KOPT-K1 (cell line): ENCODE data around the gene BAIAP2.

Source experiments
- H3K27ac ChIP-seq: fragments of 200-600 bp; sonication (generic); 2 replicates; pipeline ENCODE4 v1.5.1; 2016; ENCODE audit warnings: antibody characterized with exemption, mild to moderate bottlenecking, low read depth, low read length; ENCODE audit not compliant: poor library complexity, severe bottlenecking
- H3K36me3 ChIP-seq: fragments of 200-600 bp; sonication (generic); 2 replicates; pipeline ENCODE4 v1.5.1; 2017; ENCODE audit warnings: antibody characterized with exemption, mild to moderate bottlenecking, low read length, moderate library complexity; ENCODE audit not compliant: insufficient read depth
- H3K9me3 ChIP-seq: fragments of 200-600 bp; sonication (generic); 2 replicates; pipeline ENCODE4 v1.5.1; 2017; ENCODE audit warnings: antibody characterized with exemption, low read length, mild to moderate bottlenecking; ENCODE audit not compliant: insufficient read depth, poor library complexity, severe bottlenecking

The BAIAP2 gene

GRCh38 chr17:81084680-81085419 lies 49.9 kb downstream of the BAIAP2 start:
- H3K9me3 ChIP-seq: no peaks in the 10 kb centered on the region
- H3K36me3 ChIP-seq: no peaks in the 10 kb centered on the region
- H3K27ac ChIP-seq: no peak overlapping the region

- Histone ChIP-seq H3K9me3 (no peaks in the 10 kb centered on the region), H3K27ac (no peak overlapping the region), H3K36me3 (no peaks in the 10 kb centered on the region)
Measured at GRCh38 chr17:81085420-81085911, 50.5 kb downstream of the BAIAP2 start.

GRCh38 chr17:81086789-81087551 lies 52.0 kb downstream of the BAIAP2 start:
- H3K27ac ChIP-seq: no peak overlapping the region
- H3K9me3 ChIP-seq: no peaks in the 10 kb centered on the region
- no peaks in the 10 kb centered on the region for H3K36me3 ChIP-seq

- Histone ChIP-seq H3K36me3 (no peaks in the 10 kb centered on the region), H3K27ac (no peak overlapping the region), H3K9me3 (no peaks in the 10 kb centered on the region)
Measured at GRCh38 chr17:81090361-81091136, 55.6 kb downstream of the BAIAP2 start.

GRCh38 chr17:81091154-81091553 lies 56.2 kb downstream of the BAIAP2 start:
- Histone ChIP-seq H3K36me3 (no peaks in the 10 kb centered on the region), H3K9me3 (no peaks in the 10 kb centered on the region), H3K27ac (no peak overlapping the region)

GRCh38 chr17:81091774-81092517 lies 57.0 kb downstream of the BAIAP2 start:
- H3K9me3 ChIP-seq: no peaks in the 10 kb centered on the region
- H3K27ac ChIP-seq: no peak overlapping the region

GRCh38 chr17:81092518-81093095 lies 57.7 kb downstream of the BAIAP2 start:
- no peaks in the 10 kb centered on the region for H3K36me3 ChIP-seq
- H3K27ac ChIP-seq: no peak overlapping the region
- H3K9me3 ChIP-seq: no peaks in the 10 kb centered on the region

More at GRCh38 chr17:81091774-81092517, 57.0 kb downstream of the BAIAP2 start:
- no peaks in the 10 kb centered on the region for H3K36me3 ChIP-seq

GRCh38 chr17:81093619-81094508 lies 58.9 kb downstream of the BAIAP2 start:
- Histone ChIP-seq H3K9me3 (no peaks in the 10 kb centered on the region), H3K27ac (peak overlapping the region; percentile 56), H3K36me3 (no peaks in the 10 kb centered on the region)

- Histone ChIP-seq H3K36me3 (no peaks in the 10 kb centered on the region), H3K27ac (peak overlapping the region; percentile 56), H3K9me3 (no peaks in the 10 kb centered on the region)
Measured at GRCh38 chr17:81094509-81095382, 59.8 kb downstream of the BAIAP2 start.

- Histone ChIP-seq H3K36me3 (no peaks in the 10 kb centered on the region), H3K9me3 (no peaks in the 10 kb centered on the region), H3K27ac (peak overlapping the region; percentile 45)
Measured at GRCh38 chr17:81095383-81095762, 60.4 kb downstream of the BAIAP2 start.

- H3K9me3 ChIP-seq: no peaks in the 10 kb centered on the region
- H3K36me3 ChIP-seq: no peaks in the 10 kb centered on the region
- H3K27ac ChIP-seq: no peak overlapping the region
Measured at GRCh38 chr17:81096741-81097133, 61.8 kb downstream of the BAIAP2 start.

- Histone ChIP-seq H3K36me3 (no peaks in the 10 kb centered on the region), H3K27ac (no peak overlapping the region), H3K9me3 (no peaks in the 10 kb centered on the region)
Measured at GRCh38 chr17:81097134-81097942, 62.4 kb downstream of the BAIAP2 start.
